ENCODE results near the gene TAS1R2. TPM values are rescaled to one million over a fixed set of nuclear protein-coding genes. Genes with fewer than 3 reads are reported as not detected.

The TAS1R2 gene
- total RNA-seq (2011; cell fraction: chromatin; rRNA removed; ENCODE audit: low replicate concordance) = not detected in 2 replicates
- not detected in 2 replicates for total RNA-seq (2011; cell fraction: nucleolus; rRNA removed)
- not detected in 2 replicates for total RNA-seq (2011; cell fraction: nucleoplasm; rRNA removed)
- total RNA-seq (2014; rRNA removed) (not detected in 2 replicates), total RNA-seq (2014; rRNA removed; fragmentation: Illumina TruSeq; extraction: Trizol) (not detected in 2 replicates), total RNA-seq (2015; rRNA removed; fragmentation: Illumina TruSeq; extraction: Trizol) (not detected in 2 replicates), total RNA-seq (2021) (not detected in 2 replicates), polyA plus RNA-seq (2011; rRNA removed) (not detected in 2 replicates), polyA plus RNA-seq (2014; fragmentation: Illumina TruSeq; extraction: Trizol) (not detected in 2 replicates), polyA plus RNA-seq (2014; fragmentation: Nextera tagmentation; extraction: Ambion mirVana) (not detected), polyA plus RNA-seq (2014; rRNA removed) (not detected in 2 replicates), polyA minus RNA-seq (2011; rRNA and poly(A)+ RNA removed) (not detected in 2 replicates), Bru-seq, nascent RNA (not detected), BruChase-seq, experiment 1, labeled RNA remaining after a 2-hour chase (not detected), BruChase-seq, experiment 2, labeled RNA remaining after a 6-hour chase (percentile 9 among the genes with signal in this experiment)
- 0.03 TPM in 1 of 2 replicates, not detected in the other for polyA plus RNA-seq (2011; cell fraction: cytosol; rRNA removed)
- 0.04 TPM in 1 of 2 replicates, not detected in the other for polyA plus RNA-seq (2011; cell fraction: nucleus; rRNA removed)
- not detected in 2 replicates for polyA plus RNA-seq (2012)
- polyA minus RNA-seq (2011; cell fraction: cytosol; rRNA and poly(A)+ RNA removed) = not detected in 2 replicates
- not detected in 2 replicates for polyA minus RNA-seq (2011; cell fraction: nucleus; rRNA and poly(A)+ RNA removed)
- long read RNA-seq, experiment 1 = 0 reads
- long read RNA-seq, experiment 2 = 0 reads
- long read RNA-seq, experiment 3 = 0 reads

GRCh38 chr1:18859560-18859959 lies at the start of gene TAS1R2:
Gene TAS1R2 (minus strand): TSS chr1:18859660. CDS start chr1:18859660, 0 bp downstream.
- intact Hi-C loops (cut with micrococcal nuclease) = no loop called here
- TF ChIP-seq NR0B1 (IDR thresholded peaks at IDR 0.05; ENCODE audit: partially characterized antibody) = no peak
- no peak for TF ChIP-seq TEAD4 (IDR thresholded peaks at IDR 0.05; ENCODE audit: low read length)
- TF ChIP-seq TEAD4 (CRISPR knock-in tag; IDR thresholded peaks at IDR 0.05; ENCODE audit: borderline replicate concordance) = no peak
- TF ChIP-seq SRSF3 (IDR thresholded peaks at IDR 0.05; ENCODE audit: insufficient read depth, low read length) = no peak
- TF ChIP-seq KLF13 (tag; IDR thresholded peaks at IDR 0.05; ENCODE audit: borderline replicate concordance, low read depth) = no peak
- TF ChIP-seq EZH2 (IDR thresholded peaks at IDR 0.05; ENCODE audit: borderline replicate concordance, low read depth, low read length) = no peak
- no peak for TF ChIP-seq PTBP1 (IDR thresholded peaks at IDR 0.05; ENCODE audit: low read depth, low read length)
- no peak for TF ChIP-seq CREM (IDR thresholded peaks at IDR 0.05; ENCODE audit: low read depth)
- no peak for TF ChIP-seq NFIX (CRISPR knock-in tag; IDR thresholded peaks at IDR 0.05; ENCODE audit: low read depth)
- no peak for TF ChIP-seq SMARCA4 (IDR thresholded peaks at IDR 0.05)
- no peak for TF ChIP-seq POLR2B (IDR thresholded peaks at IDR 0.05; ENCODE audit: low read depth, partially characterized antibody)
- H3K4me3 ChIP-seq = no peak within 1 kb of the TSS

More at GRCh38 chr1:18859560-18859959, at the start of gene TAS1R2:
- H3K36me3 ChIP-seq (ENCODE audit: control insufficient read depth, insufficient read depth, low read length) = no peaks in the 10 kb centered on the region
- BruUV-seq (replicated peaks) = no TSS peak
- H3K9me1 ChIP-seq (ENCODE audit: control insufficient read depth, insufficient read depth, low read length) = no peaks in the 10 kb centered on the region
- no peak for FAIRE-seq
- no peak within 1 kb of the TSS for H3K27ac ChIP-seq (ENCODE audit: extremely low read depth, low read depth, low read length)
- H3K27me3 ChIP-seq (ENCODE audit: control insufficient read depth in 2 of 2, insufficient read depth in 2 of 2, low read length in 2 of 2) = peaks cover 6 to 40% of the 10 kb centered on the region in 2 experiments; a peak in 4 of 5 replicates
- H3K9ac ChIP-seq (ENCODE audit: insufficient read depth in 1 of 2, low read depth in 2 of 2, low read length in 2 of 2) = no peak within 1 kb of the TSS
- ChIA-PET POLR2A (no interaction called here), CTCF (ENCODE audit: low intra/inter-chr PET ratio) (no interaction called here)
- in situ Hi-C loops (cut with MboI) = no loop called here
- no peak within 1 kb of the TSS for H2AFZ ChIP-seq (ENCODE audit: low read depth, low read length)
- peaks cover 5% of the 10 kb centered on the region for H4K20me1 ChIP-seq (replicated peaks; ENCODE audit: control insufficient read depth, insufficient read depth, low read length)
- ATAC-seq = no peak
- no peaks in the 10 kb centered on the region for H3K79me2 ChIP-seq (ENCODE audit: control insufficient read depth, insufficient read depth, low read length)
- no peaks in the 10 kb centered on the region for H3K9me3 ChIP-seq (replicated peaks; ENCODE audit: control insufficient read depth, insufficient read depth, low read depth, low read length)
- WGBS (ENCODE audit: insufficient coverage, low coverage, missing lambda C conversion rate) = 0% methylated on average over 4 of the region's 4 CpGs
- DNase-seq (ENCODE audit: extremely low read depth in 1 of 4, low spot score in 3 of 4) = no peak
- no peak within 1 kb of the TSS for H3K4me2 ChIP-seq (ENCODE audit: insufficient read depth, low read length)
- H3K4me1 ChIP-seq (replicated peaks in 1 of 2; ENCODE audit: control insufficient read depth in 2 of 2, insufficient read depth in 2 of 2, low read length in 2 of 2) = peaks cover 2 to 4% of the 10 kb centered on the region in 2 experiments; a peak in 2 of 5 replicates
